RWPE2 (cell line): ENCODE data around the gene TBC1D19.

Experiments
- ATAC-seq: fragments of 200-7000 bp; cut with Tn5 transposase; 3 replicates; pipeline ENCODE4 v1.9.1; 2021; ENCODE audit warnings: low read depth
- DNase-seq: peaks from one replicate; pipeline ENCODE4 v3.0.0-alpha.2; 2020; ENCODE audit warnings: low spot score
- H3K27ac ChIP-seq: fragments of 450-650 bp; 2 replicates; pipeline ENCODE4 v1.5.1; 2017; ENCODE audit warnings: mild to moderate bottlenecking; ENCODE audit not compliant: poor library complexity, severe bottlenecking
- H3K27me3 ChIP-seq: fragments of 250-450 bp; sonication (Bioruptor Pico); 2 replicates; pipeline ENCODE4 v1.5.1; 2021; ENCODE audit warnings: mild to moderate bottlenecking, moderate library complexity; ENCODE audit not compliant: insufficient read depth, poor library complexity, severe bottlenecking
- H3K36me3 ChIP-seq: fragments of 250-450 bp; sonication (Bioruptor Pico); 2 replicates; pipeline ENCODE4 v1.5.1; 2020; ENCODE audit warnings: low read depth, mild to moderate bottlenecking, moderate library complexity
- H3K4me1 ChIP-seq: fragments of 250-450 bp; sonication (Bioruptor Pico); 2 replicates; pipeline ENCODE4 v1.5.1; 2021; ENCODE audit warnings: mild to moderate bottlenecking, moderate library complexity; ENCODE audit not compliant: insufficient read depth, poor library complexity, severe bottlenecking
- H3K4me3 ChIP-seq: fragments of 250-450 bp; sonication (Bioruptor Pico); 2 replicates; pipeline ENCODE4 v1.5.1; 2021; ENCODE audit warnings: mild to moderate bottlenecking, moderate library complexity; ENCODE audit not compliant: severe bottlenecking
- H3K9me3 ChIP-seq: fragments of 250-450 bp; sonication (Bioruptor Pico); 2 replicates; pipeline ENCODE4 v1.5.1; 2021; ENCODE audit warnings: mild to moderate bottlenecking, moderate library complexity; ENCODE audit not compliant: severe bottlenecking
- CTCF ChIP-seq: fragments of 450-650 bp; IDR thresholded peaks from one replicate; pipeline ENCODE4 v1.5.1; 2017; ENCODE audit warnings: mild to moderate bottlenecking, moderate library complexity; ENCODE audit not compliant: poor library complexity, severe bottlenecking

Gene TBC1D19

DNA sequence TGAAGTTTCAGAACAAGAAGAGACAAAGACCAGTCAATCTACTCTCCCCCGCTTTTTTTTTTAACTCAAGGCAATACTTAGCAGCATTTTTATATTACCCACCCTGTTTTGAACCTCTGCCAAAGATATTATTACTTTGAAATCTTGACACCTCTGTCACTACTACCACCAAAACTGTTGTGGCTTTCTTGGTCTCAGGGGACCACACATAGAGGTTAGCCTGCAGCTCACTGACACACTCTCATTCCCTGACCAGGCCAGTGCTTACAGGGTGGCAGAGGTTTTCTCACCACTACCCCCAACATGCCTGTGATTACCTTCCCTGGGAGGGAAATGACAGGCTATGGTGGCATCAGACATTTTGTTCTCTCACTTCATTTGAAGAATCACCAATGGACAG lies 139.3 kb downstream of the TBC1D19 start:
- no peaks in the 10 kb centered on the region for H3K27me3 ChIP-seq
- ATAC-seq: no peak
- no peak for DNase-seq

GRCh38 chr4:26724534-26724933 lies 140.7 kb downstream of the TBC1D19 start:
- Histone ChIP-seq H3K4me1 (no peaks in the 10 kb centered on the region), H3K27me3 (no peaks in the 10 kb centered on the region), H3K27ac (no peak overlapping the region), H3K36me3 (no peaks in the 10 kb centered on the region; the same call in 1 of the 2 replicates), H3K9me3 (no peaks in the 10 kb centered on the region), H3K4me3 (no peak overlapping the region)
- ATAC-seq: no peak
- TF ChIP-seq CTCF: no peak
- no peak for DNase-seq

More for the DNA sequence above, 139.3 kb downstream of the TBC1D19 start:
- Histone ChIP-seq H3K4me1 (no peaks in the 10 kb centered on the region), H3K9me3 (no peaks in the 10 kb centered on the region), H3K4me3 (no peak overlapping the region), H3K27ac (no peak overlapping the region), H3K36me3 (no peaks in the 10 kb centered on the region; the same call in 1 of the 2 replicates)
- no peak for TF ChIP-seq CTCF

DNA sequence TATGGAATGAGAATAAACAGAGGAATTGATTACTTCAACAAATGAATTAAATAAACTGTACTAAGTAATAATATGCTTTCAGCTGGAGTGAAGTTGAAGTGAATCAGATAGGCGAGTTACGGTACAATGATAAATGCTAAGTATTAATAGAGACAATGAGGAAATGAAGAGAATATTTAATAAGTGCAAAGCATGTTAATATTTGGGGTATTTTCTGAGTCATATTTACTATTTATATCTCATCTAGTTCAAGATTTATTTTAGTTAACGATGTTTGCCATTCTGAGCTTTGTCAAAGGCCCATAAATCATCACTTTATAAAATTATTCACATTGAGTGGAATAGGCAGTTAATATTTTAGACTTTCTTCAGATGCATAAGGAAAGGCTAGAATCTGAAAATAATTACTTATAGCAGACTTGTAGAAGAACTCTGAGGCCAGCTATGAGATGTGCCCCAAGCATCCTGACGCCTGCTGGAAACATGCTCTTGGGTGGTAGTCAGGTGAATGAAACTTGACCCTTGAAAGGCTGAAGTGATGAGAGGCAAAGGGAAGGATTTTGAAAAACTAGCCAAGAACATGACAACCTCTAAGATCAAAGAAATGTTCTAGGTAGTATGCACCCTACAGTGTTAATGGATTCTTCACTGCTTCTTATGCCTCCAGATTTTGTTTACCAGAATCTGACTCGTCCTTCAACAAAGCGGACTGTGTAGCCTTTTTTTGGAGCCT lies 142.9 kb downstream of the TBC1D19 start:
- no peak for TF ChIP-seq CTCF
- no peak for ATAC-seq

GRCh38 chr4:26727844-26728243 lies 144.0 kb downstream of the TBC1D19 start:
- ATAC-seq: no peak

More for the DNA sequence above, 142.9 kb downstream of the TBC1D19 start:
- H3K4me1 ChIP-seq: no peaks in the 10 kb centered on the region
- H3K4me3 ChIP-seq: no peak overlapping the region
- H3K9me3 ChIP-seq: no peaks in the 10 kb centered on the region
- no peak overlapping the region for H3K27ac ChIP-seq
- H3K27me3 ChIP-seq: no peaks in the 10 kb centered on the region
- no peak for DNase-seq
- no peaks in the 10 kb centered on the region; the same call in 1 of the 2 replicates for H3K36me3 ChIP-seq

More at GRCh38 chr4:26727844-26728243, 144.0 kb downstream of the TBC1D19 start:
- Histone ChIP-seq H3K36me3 (no peaks in the 10 kb centered on the region; the same call in 1 of the 2 replicates), H3K27me3 (no peaks in the 10 kb centered on the region), H3K9me3 (no peaks in the 10 kb centered on the region), H3K4me3 (no peak overlapping the region), H3K4me1 (no peaks in the 10 kb centered on the region), H3K27ac (no peak overlapping the region)
- no peak for TF ChIP-seq CTCF
- no peak for DNase-seq
